ENCODE measurements around the gene GJA1.

DNA sequence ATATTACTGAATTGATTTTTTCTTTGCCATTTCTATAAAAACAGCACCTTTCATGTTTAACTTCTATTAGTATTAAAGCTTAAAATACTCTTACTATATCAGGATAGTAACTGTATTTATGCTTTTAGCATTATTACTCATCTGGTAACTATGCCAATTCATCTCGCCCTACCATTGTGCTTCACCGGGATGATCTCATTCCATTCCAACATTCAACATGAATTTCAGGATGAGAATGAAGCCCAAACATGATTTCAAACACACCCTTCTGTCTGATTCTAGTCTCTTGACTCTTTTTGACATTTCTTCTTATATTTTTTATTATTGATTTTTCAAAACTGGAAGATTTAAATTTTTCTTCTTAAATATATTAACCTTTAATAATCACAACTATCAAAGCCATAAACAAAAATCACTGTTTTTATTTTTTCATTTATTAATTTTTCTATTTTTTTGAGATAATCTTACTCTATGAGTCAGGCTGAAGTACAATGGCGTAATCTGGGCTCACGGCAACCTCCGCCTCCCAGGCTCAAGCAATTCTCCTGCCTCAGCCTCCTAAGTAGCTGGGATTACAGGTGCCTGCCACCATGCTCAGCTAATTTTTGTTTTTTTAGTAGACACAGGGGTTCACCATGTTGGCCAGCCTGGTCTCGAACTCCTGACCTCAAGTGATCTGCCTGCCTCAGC lies 46.7 kb downstream of the GJA1 start:
- TF ChIP-seq CREB1 (IDR thresholded peaks at IDR 0.05; ENCODE audit: low read depth) (no peak), ZBTB7A (IDR thresholded peaks at IDR 0.05; ENCODE audit: low read depth) (no peak), EP300 (IDR thresholded peaks at IDR 0.05; ENCODE audit: borderline replicate concordance) (no peak), CEBPB (IDR thresholded peaks at IDR 0.05) (no peak), MAX (IDR thresholded peaks at IDR 0.05) (no peak)
